ENCODE measurements around the gene DOCK1. TPM values are rescaled to one million over a fixed set of nuclear protein-coding genes. Genes with fewer than 3 reads are reported as not detected.
"Not testable (repeated sequence)": the region's sequence is repeated elsewhere in the genome, so short reads cannot be mapped to it uniquely, and the experiment has no call there.

Gene DOCK1
- total and polyA plus RNA-seq, 2 donors from 2014 or later: 15.8 to 81.7 TPM

GRCh38 chr10:126935263-126935946, 30.2 kb downstream of the DOCK1 start:
- peaks cover 0 to 19% (median 10%) of the 10 kb centered on the region in 3 donors for H3K4me1 ChIP-seq (ENCODE audit: control insufficient read depth in 2 of 3, insufficient read depth in 2 of 3, low read depth in 1 of 3, low read length in 3 of 3)
- intact Hi-C loops (cut with DNase I): no loop called here
- H3K27ac ChIP-seq (ENCODE audit: low read depth in 2 of 2, low read length in 2 of 2): no peak overlapping the region
- H3K4me3 ChIP-seq (ENCODE audit: low read length in 3 of 3): no peak overlapping the region
- FAIRE-seq (no peak), DNase-seq (no peak)
- no peak for TF ChIP-seq CTCF (IDR thresholded peaks at IDR 0.05; ENCODE audit: borderline replicate concordance, extremely low read depth, insufficient read depth)
- H3K9me3 ChIP-seq (ENCODE audit: control insufficient read depth in 2 of 3, insufficient read depth in 1 of 3, low read length in 3 of 3): peaks cover 0 to 2% (median 0%) of the 10 kb centered on the region in 3 donors
- H3K27me3 ChIP-seq (ENCODE audit: control insufficient read depth, insufficient read depth, low read length): no peaks in the 10 kb centered on the region
- H3K9ac ChIP-seq (ENCODE audit: low read length in 3 of 3): no peak overlapping the region
- H3K36me3 ChIP-seq (ENCODE audit: control insufficient read depth in 2 of 3, insufficient read depth in 3 of 3, low read length in 3 of 3): no peaks in the 10 kb centered on the region

- Histone ChIP-seq H3K36me3 (ENCODE audit: control insufficient read depth in 2 of 3, insufficient read depth in 3 of 3, low read length in 3 of 3) (no peaks in the 10 kb centered on the region), H3K27ac (ENCODE audit: low read depth in 2 of 2, low read length in 2 of 2) (no peak overlapping the region), H3K9me3 (ENCODE audit: control insufficient read depth in 2 of 3, insufficient read depth in 1 of 3, low read length in 3 of 3) (peaks cover 0 to 2% (median 0%) of the 10 kb centered on the region in 3 donors), H3K4me3 (ENCODE audit: low read length in 3 of 3) (no peak overlapping the region), H3K9ac (ENCODE audit: low read length in 3 of 3) (no peak overlapping the region), H3K4me1 (ENCODE audit: control insufficient read depth in 2 of 3, insufficient read depth in 2 of 3, low read depth in 1 of 3, low read length in 3 of 3) (peaks cover 0 to 5% (median 4%) of the 10 kb centered on the region in 3 donors), H3K27me3 (ENCODE audit: control insufficient read depth, insufficient read depth, low read length) (no peaks in the 10 kb centered on the region)
- intact Hi-C loops (cut with DNase I): no loop called here
- no peak for FAIRE-seq
- DNase-seq: no peak
- no peak for TF ChIP-seq CTCF (IDR thresholded peaks at IDR 0.05; ENCODE audit: borderline replicate concordance, extremely low read depth, insufficient read depth)
These were observed 31.8 kb downstream of the DOCK1 start for GRCh38 chr10:126937026-126937425.

- DNase-seq; H3K9me3 ChIP-seq (ENCODE audit: control insufficient read depth in 2 of 3, insufficient read depth in 1 of 3, low read length in 3 of 3); FAIRE-seq; intact Hi-C loops (cut with DNase I); H3K4me1 ChIP-seq (ENCODE audit: control insufficient read depth in 2 of 3, insufficient read depth in 2 of 3, low read depth in 1 of 3, low read length in 3 of 3); H3K27ac ChIP-seq (ENCODE audit: low read depth in 2 of 2, low read length in 2 of 2); H3K36me3 ChIP-seq (ENCODE audit: control insufficient read depth in 2 of 3, insufficient read depth in 3 of 3, low read length in 3 of 3); H3K27me3 ChIP-seq (ENCODE audit: control insufficient read depth, insufficient read depth, low read length); H3K9ac ChIP-seq (ENCODE audit: low read length in 3 of 3); H3K4me3 ChIP-seq (ENCODE audit: low read length in 3 of 3): not testable (repeated sequence)
These were observed 32.9 kb downstream of the DOCK1 start for GRCh38 chr10:126938121-126938520.

GRCh38 chr10:126939706-126940105, 34.5 kb downstream of the DOCK1 start:
- Histone ChIP-seq H3K27me3 (ENCODE audit: control insufficient read depth, insufficient read depth, low read length) (no peaks in the 10 kb centered on the region), H3K4me3 (ENCODE audit: low read length in 3 of 3) (no peak overlapping the region), H3K27ac (ENCODE audit: low read depth in 2 of 2, low read length in 2 of 2) (no peak overlapping the region), H3K36me3 (ENCODE audit: control insufficient read depth in 2 of 3, insufficient read depth in 3 of 3, low read length in 3 of 3) (no peaks in the 10 kb centered on the region), H3K9me3 (ENCODE audit: control insufficient read depth in 2 of 3, insufficient read depth in 1 of 3, low read length in 3 of 3) (peaks cover 0 to 2% (median 0%) of the 10 kb centered on the region in 3 donors), H3K9ac (ENCODE audit: low read length in 3 of 3) (no peak overlapping the region), H3K4me1 (ENCODE audit: control insufficient read depth in 2 of 3, insufficient read depth in 2 of 3, low read depth in 1 of 3, low read length in 3 of 3) (peaks cover 0 to 5% (median 4%) of the 10 kb centered on the region in 3 donors)
- FAIRE-seq: no peak
- no peak for DNase-seq
- intact Hi-C loops (cut with DNase I): no loop called here
- no peak for TF ChIP-seq CTCF (IDR thresholded peaks at IDR 0.05; ENCODE audit: borderline replicate concordance, extremely low read depth, insufficient read depth)
